Neural cell (in vitro differentiated cells): ENCODE results near the gene ADAMTS6. TPM values are rescaled to one million over a fixed set of nuclear protein-coding genes. Genes with fewer than 3 reads are reported as not detected.

Experiments
- H2AFZ ChIP-seq: fragments of 200-600, 300-800 bp; sonication (generic), shearing (Covaris generic); 2 replicates; pipeline ENCODE4 v1.6.0; 2014; ENCODE audit warnings: low read depth, mild to moderate bottlenecking, antibody characterized with exemption, low read length, moderate library complexity
- H3F3A ChIP-seq: fragments of 200-600 bp; shearing (Covaris generic); 2 replicates; pipeline ENCODE4 v1.6.1; 2016; ENCODE audit warnings: mild to moderate bottlenecking, moderate library complexity, mixed read lengths, antibody characterized with exemption, low read length; ENCODE audit not compliant: insufficient read depth, poor library complexity, severe bottlenecking
- H3K27ac ChIP-seq: fragments of 200-600, 300-800 bp; sonication (generic), shearing (Covaris generic); 2 replicates; pipeline ENCODE4 v1.5.1; 2014; ENCODE audit warnings: mild to moderate bottlenecking, low read length, moderate library complexity
- H3K27me3 ChIP-seq: fragments of 300-800, 200-600 bp; sonication (generic), shearing (Covaris generic); 2 replicates; pipeline ENCODE4 v1.6.0; 2014; ENCODE audit warnings: mild to moderate bottlenecking, low read depth, low read length, moderate library complexity; ENCODE audit not compliant: insufficient read depth
- H3K36me3 ChIP-seq: fragments of 300-800, 200-600 bp; sonication (generic), shearing (Covaris generic); 2 replicates; pipeline ENCODE4 v1.5.1; 2014; ENCODE audit warnings: mild to moderate bottlenecking, antibody characterized with exemption, low read length, moderate library complexity; ENCODE audit not compliant: insufficient read depth
- H3K4me2 ChIP-seq: fragments of 300-800, 200-600 bp; sonication (generic), shearing (Covaris generic); 2 replicates; pipeline ENCODE4 v1.6.0; 2014; ENCODE audit warnings: mild to moderate bottlenecking, low read length
- H3K4me3 ChIP-seq: fragments of 300-800, 200-600 bp; sonication (generic), shearing (Covaris generic); 2 replicates; pipeline ENCODE4 v1.5.1; 2014; ENCODE audit warnings: mild to moderate bottlenecking, low read length, moderate library complexity
- H3K79me2 ChIP-seq: fragments of 200-600 bp; shearing (Covaris generic); replicated peaks from 2 replicates; pipeline ENCODE4 v1.6.0; 2014; ENCODE audit warnings: mild to moderate bottlenecking, low read length, moderate library complexity; ENCODE audit not compliant: insufficient read depth
- H3K9ac ChIP-seq: fragments of 300-800, 200-600 bp; sonication (generic), shearing (Covaris generic); 2 replicates; pipeline ENCODE4 v1.6.1; 2016; ENCODE audit warnings: mild to moderate bottlenecking, low read length, mixed read lengths
- H3K9me2 ChIP-seq: fragments of 200-600 bp; shearing (Covaris generic); 2 replicates; pipeline ENCODE4 v1.6.1; 2016; ENCODE audit warnings: mild to moderate bottlenecking, low read length, mixed read lengths; ENCODE audit not compliant: insufficient read depth
- H3K9me3 ChIP-seq: fragments of 200-600, 300-800 bp; sonication (generic), shearing (Covaris generic); 2 replicates; pipeline ENCODE4 v1.6.1; 2016; ENCODE audit warnings: mild to moderate bottlenecking, mixed run types, low read length, moderate library complexity, mixed read lengths
- H4K20me1 ChIP-seq: fragments of 200-600 bp; shearing (Covaris generic); 2 replicates; pipeline ENCODE4 v1.6.1; 2016; ENCODE audit warnings: mild to moderate bottlenecking, mixed run types; ENCODE audit not compliant: insufficient read depth
- CTCF ChIP-seq: fragments of 450-650 bp; IDR thresholded peaks from 2 replicates; pipeline ENCODE4 v1.5.1; 2014; ENCODE audit warnings: antibody characterized with exemption, mild to moderate bottlenecking, moderate library complexity; ENCODE audit not compliant: poor library complexity, severe bottlenecking
- EP300 ChIP-seq: fragments of 450-650 bp; conservative IDR thresholded peaks from 2 replicates; pipeline ENCODE4 v1.6.1; 2014; ENCODE audit warnings: antibody characterized with exemption, mild to moderate bottlenecking, moderate library complexity; ENCODE audit not compliant: poor library complexity, severe bottlenecking
- EZH2 ChIP-seq: fragments of 200-600, 300-800 bp; shearing (Covaris generic), sonication (generic); IDR thresholded peaks from 2 replicates; pipeline ENCODE4 v1.6.1; 2014; ENCODE audit warnings: antibody characterized with exemption, low read length, borderline replicate concordance, mild to moderate bottlenecking; ENCODE audit not compliant: insufficient read depth, poor library complexity, severe bottlenecking
- MXI1 ChIP-seq: fragments of 450-650 bp; conservative IDR thresholded peaks from 2 replicates; pipeline ENCODE4 v1.6.1; 2014; ENCODE audit warnings: antibody characterized with exemption, mild to moderate bottlenecking; ENCODE audit not compliant: poor library complexity, severe bottlenecking
- POLR2AphosphoS5 ChIP-seq: IDR thresholded peaks from 2 replicates; pipeline ENCODE4 v1.6.1; 2012
- RAD21 ChIP-seq: fragments of 450-650 bp; conservative IDR thresholded peaks from 2 replicates; pipeline ENCODE4 v1.6.1; 2014; ENCODE audit warnings: antibody characterized with exemption, mild to moderate bottlenecking, moderate library complexity
- SMC3 ChIP-seq: fragments of 450-650 bp; conservative IDR thresholded peaks from 2 replicates; pipeline ENCODE4 v1.6.1; 2014; ENCODE audit warnings: antibody characterized with exemption, mild to moderate bottlenecking, moderate library complexity; ENCODE audit not compliant: poor library complexity
- TAF1 ChIP-seq: IDR thresholded peaks from 2 replicates; pipeline ENCODE4 v1.6.1; 2012; ENCODE audit warnings: low read depth
- polyA plus RNA-seq: library from polyadenylated mRNA; depleted of rRNA; stranded (reverse); fragments of >200 nt; gene quantifications from 2 replicates; pipeline ENCODE4 v1.2.3, GENCODE V29; 2014
- TF ChIP-seq, protein P1 (sequence below): IDR thresholded peaks from 2 replicates; pipeline ENCODE4 v1.6.1; 2012; ENCODE audit warnings: borderline replicate concordance

ADAMTS6 gene
- polyA plus RNA-seq, 1 donor from 2014 or later: 0.58 TPM

DNA sequence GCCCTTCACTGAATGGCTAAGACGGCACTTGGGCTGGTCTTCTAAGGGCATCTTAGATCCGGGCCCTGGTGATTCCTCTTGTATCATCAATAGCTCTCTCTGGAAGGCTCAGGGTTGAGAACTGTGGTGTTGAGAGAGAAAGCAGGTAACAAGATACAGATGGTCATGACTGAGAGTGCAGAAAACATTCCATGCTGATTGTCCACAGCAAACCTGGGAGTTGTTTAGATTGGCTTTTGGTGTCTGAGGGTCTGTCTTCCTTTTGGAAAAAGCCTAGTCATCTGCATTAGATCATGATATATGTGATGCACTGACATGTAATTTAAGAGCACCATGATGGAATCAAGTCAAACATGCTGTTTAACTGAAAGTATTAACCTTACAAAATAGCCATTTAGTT lies 331.9 kb downstream of the ADAMTS6 start:
- no peak overlapping the region for H3K27ac ChIP-seq
- no peak overlapping the region for H3K9ac ChIP-seq
- H3K4me2 ChIP-seq: no peak overlapping the region
- H2AFZ ChIP-seq: no peak overlapping the region
- H3K4me3 ChIP-seq: no peak overlapping the region
- no peaks in the 10 kb centered on the region for H3K9me2 ChIP-seq
- no peaks in the 10 kb centered on the region for H3K9me3 ChIP-seq
- H3K36me3 ChIP-seq: no peaks in the 10 kb centered on the region
- H3K79me2 ChIP-seq: no peaks in the 10 kb centered on the region
- H3K27me3 ChIP-seq: no peaks in the 10 kb centered on the region
- no peak for TF ChIP-seq RAD21
- no peak for TF ChIP-seq TAF1
- TF ChIP-seq POLR2AphosphoS5: no peak
- TF ChIP-seq EP300: no peak
- TF ChIP-seq EZH2: no peak
- no peak for TF ChIP-seq MXI1
- TF ChIP-seq, protein P1, sequence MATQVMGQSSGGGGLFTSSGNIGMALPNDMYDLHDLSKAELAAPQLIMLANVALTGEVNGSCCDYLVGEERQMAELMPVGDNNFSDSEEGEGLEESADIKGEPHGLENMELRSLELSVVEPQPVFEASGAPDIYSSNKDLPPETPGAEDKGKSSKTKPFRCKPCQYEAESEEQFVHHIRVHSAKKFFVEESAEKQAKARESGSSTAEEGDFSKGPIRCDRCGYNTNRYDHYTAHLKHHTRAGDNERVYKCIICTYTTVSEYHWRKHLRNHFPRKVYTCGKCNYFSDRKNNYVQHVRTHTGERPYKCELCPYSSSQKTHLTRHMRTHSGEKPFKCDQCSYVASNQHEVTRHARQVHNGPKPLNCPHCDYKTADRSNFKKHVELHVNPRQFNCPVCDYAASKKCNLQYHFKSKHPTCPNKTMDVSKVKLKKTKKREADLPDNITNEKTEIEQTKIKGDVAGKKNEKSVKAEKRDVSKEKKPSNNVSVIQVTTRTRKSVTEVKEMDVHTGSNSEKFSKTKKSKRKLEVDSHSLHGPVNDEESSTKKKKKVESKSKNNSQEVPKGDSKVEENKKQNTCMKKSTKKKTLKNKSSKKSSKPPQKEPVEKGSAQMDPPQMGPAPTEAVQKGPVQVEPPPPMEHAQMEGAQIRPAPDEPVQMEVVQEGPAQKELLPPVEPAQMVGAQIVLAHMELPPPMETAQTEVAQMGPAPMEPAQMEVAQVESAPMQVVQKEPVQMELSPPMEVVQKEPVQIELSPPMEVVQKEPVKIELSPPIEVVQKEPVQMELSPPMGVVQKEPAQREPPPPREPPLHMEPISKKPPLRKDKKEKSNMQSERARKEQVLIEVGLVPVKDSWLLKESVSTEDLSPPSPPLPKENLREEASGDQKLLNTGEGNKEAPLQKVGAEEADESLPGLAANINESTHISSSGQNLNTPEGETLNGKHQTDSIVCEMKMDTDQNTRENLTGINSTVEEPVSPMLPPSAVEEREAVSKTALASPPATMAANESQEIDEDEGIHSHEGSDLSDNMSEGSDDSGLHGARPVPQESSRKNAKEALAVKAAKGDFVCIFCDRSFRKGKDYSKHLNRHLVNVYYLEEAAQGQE: no peak
- TF ChIP-seq SMC3: no peak
- no peak for TF ChIP-seq CTCF
- H4K20me1 ChIP-seq: no peaks in the 10 kb centered on the region
- no peaks in the 10 kb centered on the region for H3F3A ChIP-seq

DNA sequence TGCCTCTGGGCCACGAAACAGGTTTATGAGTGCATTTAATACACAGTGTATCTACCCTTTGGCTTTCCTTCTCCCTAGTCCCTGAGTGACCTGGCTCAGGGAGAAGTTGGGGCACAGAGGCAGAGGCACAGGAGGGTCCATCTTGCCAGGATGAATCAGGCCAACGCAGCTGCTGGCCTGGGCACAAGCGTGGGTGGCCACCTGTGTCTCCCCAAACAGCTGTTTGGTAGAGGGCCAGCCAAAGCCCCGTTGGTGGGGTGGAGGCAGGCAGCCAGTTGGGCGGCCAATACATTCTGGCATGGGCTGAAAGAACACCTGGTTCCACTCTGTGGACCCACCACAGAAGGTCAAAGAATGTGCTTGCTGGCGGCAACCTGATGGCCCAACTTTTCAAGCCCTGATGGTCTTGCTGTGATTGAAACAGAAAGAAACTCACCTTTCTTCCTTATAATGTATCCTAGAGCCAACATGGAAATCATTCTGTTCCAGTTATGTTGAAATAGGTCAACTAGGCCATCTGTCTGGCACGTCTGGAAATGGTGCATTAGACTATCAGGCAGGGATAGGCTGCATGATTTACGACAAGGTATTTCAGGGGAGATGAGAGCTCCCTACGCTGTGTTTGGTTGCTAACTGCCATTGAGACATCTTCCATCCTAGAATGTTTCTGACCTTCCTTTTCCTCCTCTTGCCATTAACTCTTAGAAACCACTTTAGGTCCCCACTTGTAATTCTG lies 337.4 kb downstream of the ADAMTS6 start:
- Histone ChIP-seq H3K27ac (no peak overlapping the region), H4K20me1 (no peaks in the 10 kb centered on the region), H3K9ac (no peak overlapping the region), H2AFZ (no peak overlapping the region), H3K9me2 (no peaks in the 10 kb centered on the region), H3K79me2 (no peaks in the 10 kb centered on the region), H3K4me3 (no peak overlapping the region), H3K36me3 (no peaks in the 10 kb centered on the region), H3K4me2 (no peak overlapping the region), H3K9me3 (no peaks in the 10 kb centered on the region), H3F3A (no peaks in the 10 kb centered on the region), H3K27me3 (no peaks in the 10 kb centered on the region)
- TF ChIP-seq TAF1: no peak
- TF ChIP-seq MXI1: no peak
- no peak for TF ChIP-seq EP300
- no peak for TF ChIP-seq SMC3
- TF ChIP-seq POLR2AphosphoS5: no peak
- TF ChIP-seq, protein P1: no peak
- TF ChIP-seq RAD21: no peak
- TF ChIP-seq CTCF: no peak
- no peak for TF ChIP-seq EZH2
